C4-2B (cell line): Measurements from ENCODE around the gene SSX2IP.

Experiments
- CTCF ChIP-seq: fragments of 450-650 bp; conservative IDR thresholded peaks from 2 replicates; pipeline ENCODE4 v1.5.1; 2017; ENCODE audit warnings: mild to moderate bottlenecking
- ZFX ChIP-seq: fragments of 450-650 bp; IDR thresholded peaks from 2 replicates; pipeline ENCODE4 v1.6.1; 2017

GRCh38 chr1:84708031-84708430, 17.8 kb upstream of the SSX2IP start:
- TF ChIP-seq CTCF: no peak
- no peak for TF ChIP-seq ZFX
